BLaER1 treated with 17β-estradiol and CSF1 and Interleukin-3, amounts not matched to agents 10 nM and 100 nM (cell line): Measurements from ENCODE around the gene MAP4K4.

ENCODE experiments used
- H3K27ac ChIP-seq, 11 experiments: shearing (Covaris generic); formaldehyde crosslinking; 2 replicates each; pipeline ENCODE4 v1.8.1; 2022
- H3K27me3 ChIP-seq, 11 experiments: shearing (Covaris generic); formaldehyde crosslinking; 2 replicates each; pipeline ENCODE4 v1.8.1; 2022
- H3K36me3 ChIP-seq, 11 experiments: shearing (Covaris generic); formaldehyde crosslinking; 2 replicates each; pipeline ENCODE4 v1.8.1; 2022
- H3K4me1 ChIP-seq, 10 experiments: shearing (Covaris generic); formaldehyde crosslinking; 2 replicates each; pipeline ENCODE4 v1.8.1; 2022
- H3K4me2 ChIP-seq, 11 experiments: shearing (Covaris generic); formaldehyde crosslinking; 2 replicates each; pipeline ENCODE4 v1.8.1; 2022
- H3K4me3 ChIP-seq, 10 experiments: shearing (Covaris generic); formaldehyde crosslinking; 2 replicates each; pipeline ENCODE4 v1.8.1; 2022
- H3K9ac ChIP-seq, 11 experiments: shearing (Covaris generic); formaldehyde crosslinking; 2 replicates each; pipeline ENCODE4 v1.8.1; 2022
- H3K9me3 ChIP-seq, 11 experiments: shearing (Covaris generic); formaldehyde crosslinking; replicated peaks in 1 of 11; 2 replicates each; pipeline ENCODE4 v1.8.1; 2022
- H4K20me1 ChIP-seq, 11 experiments: shearing (Covaris generic); formaldehyde crosslinking; 2 replicates each; pipeline ENCODE4 v1.8.1; 2022
- Cebpa-rat ChIP-seq, 11 experiments: shearing (Covaris generic); IDR thresholded peaks; 2 replicates each; pipeline ENCODE4 v1.8.1; 2022

Gene MAP4K4

GRCh38 chr2:101893681-101894381 is 196.3 kb downstream of the MAP4K4 start:
- no peaks in the 10 kb centered on the region; a peak in 1 of 20 replicates for H3K4me1 ChIP-seq
- no peak overlapping the region for H3K4me3 ChIP-seq
- peaks cover 60 to 100% (median 90%) of the 10 kb centered on the region in 11 experiments for H3K36me3 ChIP-seq
- 0 out of 22 replicates have a peak, but pooled peaks cover 0 to 10% (median 0%) of the 10 kb centered on the region in 11 experiments for H4K20me1 ChIP-seq
- H3K4me2 ChIP-seq = no peak overlapping the region
- no peak overlapping the region for H3K9ac ChIP-seq
- TF ChIP-seq Cebpa-rat (IDR thresholded peaks at IDR 0.05) = no peak
- H3K27ac ChIP-seq = no peak overlapping the region
- H3K27me3 ChIP-seq = no peaks in the 10 kb centered on the region
- 0 out of 22 replicates have a peak, but pooled peaks cover 0 to 5% (median 0%) of the 10 kb centered on the region in 11 experiments for H3K9me3 ChIP-seq

GRCh38 chr2:101895039-101895438 is 197.5 kb downstream of the MAP4K4 start:
- Histone ChIP-seq H3K4me3 (no peak overlapping the region), H4K20me1 (0 out of 22 replicates have a peak, but pooled peaks cover 0 to 10% (median 0%) of the 10 kb centered on the region in 11 experiments), H3K27ac (no peak overlapping the region), H3K4me2 (no peak overlapping the region), H3K4me1 (no peaks in the 10 kb centered on the region; a peak in 1 of 20 replicates), H3K27me3 (no peaks in the 10 kb centered on the region), H3K36me3 (peaks cover 49 to 90% (median 78%) of the 10 kb centered on the region in 11 experiments), H3K9me3 (peaks cover 0 to 8% (median 2%) of the 10 kb centered on the region in 11 experiments; a peak in 11 of 22 replicates), H3K9ac (no peak overlapping the region)
- TF ChIP-seq Cebpa-rat (IDR thresholded peaks at IDR 0.05) = no peak

- H3K27ac ChIP-seq = no peak overlapping the region
- H3K27me3 ChIP-seq = no peaks in the 10 kb centered on the region
- H3K9ac ChIP-seq = no peak overlapping the region
- H3K4me2 ChIP-seq = no peak overlapping the region
- peaks cover 0 to 3% (median 0%) of the 10 kb centered on the region in 10 experiments; a peak in 1 of 20 replicates for H3K4me1 ChIP-seq
- H3K36me3 ChIP-seq = peaks cover 41 to 82% (median 70%) of the 10 kb centered on the region in 11 experiments
- TF ChIP-seq Cebpa-rat (IDR thresholded peaks at IDR 0.05) = no peak
- H3K4me3 ChIP-seq = no peak overlapping the region
- peaks cover 0 to 16% (median 8%) of the 10 kb centered on the region in 11 experiments; a peak in 14 of 22 replicates for H3K9me3 ChIP-seq
- H4K20me1 ChIP-seq = 0 out of 22 replicates have a peak, but pooled peaks cover 0 to 4% (median 0%) of the 10 kb centered on the region in 11 experiments
Measured at GRCh38 chr2:101895819-101896322, 198.4 kb downstream of the MAP4K4 start.

- no peak for TF ChIP-seq Cebpa-rat (IDR thresholded peaks at IDR 0.05)
- Histone ChIP-seq H3K9ac (no peak overlapping the region), H3K27me3 (no peaks in the 10 kb centered on the region), H4K20me1 (no peaks in the 10 kb centered on the region), H3K4me2 (no peak overlapping the region), H3K4me3 (no peak overlapping the region), H3K4me1 (peaks cover 0 to 3% (median 0%) of the 10 kb centered on the region in 10 experiments; a peak in 1 of 20 replicates), H3K9me3 (peaks cover 0 to 28% (median 14%) of the 10 kb centered on the region in 11 experiments; a peak in 16 of 22 replicates), H3K27ac (no peak overlapping the region), H3K36me3 (peaks cover 28 to 67% (median 56%) of the 10 kb centered on the region in 11 experiments)
Measured at GRCh38 chr2:101897301-101897700, 199.8 kb downstream of the MAP4K4 start.

GRCh38 chr2:101899265-101899664 is 201.8 kb downstream of the MAP4K4 start:
- H4K20me1 ChIP-seq = no peaks in the 10 kb centered on the region
- peaks cover 9 to 48% (median 37%) of the 10 kb centered on the region in 11 experiments; a peak in 21 of 22 replicates for H3K36me3 ChIP-seq
- 0 out of 20 replicates have a peak, but pooled peaks cover 0 to 3% (median 0%) of the 10 kb centered on the region in 10 experiments for H3K4me1 ChIP-seq
- no peak overlapping the region for H3K4me2 ChIP-seq
- H3K27me3 ChIP-seq = no peaks in the 10 kb centered on the region
- no peak overlapping the region for H3K9ac ChIP-seq
- no peak overlapping the region for H3K27ac ChIP-seq
- TF ChIP-seq Cebpa-rat (IDR thresholded peaks at IDR 0.05) = no peak
- H3K4me3 ChIP-seq = no peak overlapping the region
- peaks cover 6 to 30% (median 18%) of the 10 kb centered on the region in 11 experiments; a peak in 17 of 22 replicates for H3K9me3 ChIP-seq

- H3K36me3 ChIP-seq = peaks cover 3 to 42% (median 31%) of the 10 kb centered on the region in 11 experiments; a peak in 20 of 22 replicates
- H3K4me2 ChIP-seq = no peak overlapping the region
- H3K9ac ChIP-seq = no peak overlapping the region
- H4K20me1 ChIP-seq = no peaks in the 10 kb centered on the region
- no peak overlapping the region for H3K27ac ChIP-seq
- peaks cover 10 to 35% (median 20%) of the 10 kb centered on the region in 11 experiments for H3K9me3 ChIP-seq
- H3K27me3 ChIP-seq = no peaks in the 10 kb centered on the region
- no peak for TF ChIP-seq Cebpa-rat (IDR thresholded peaks at IDR 0.05)
- 0 out of 20 replicates have a peak, but pooled peaks cover 0 to 3% (median 0%) of the 10 kb centered on the region in 10 experiments for H3K4me1 ChIP-seq
- no peak overlapping the region for H3K4me3 ChIP-seq
Measured at GRCh38 chr2:101899871-101900270, 202.4 kb downstream of the MAP4K4 start.

GRCh38 chr2:101900375-101900774 is 202.9 kb downstream of the MAP4K4 start:
- H3K36me3 ChIP-seq = peaks cover 0 to 37% (median 26%) of the 10 kb centered on the region in 11 experiments; a peak in 16 of 22 replicates
- no peak overlapping the region for H3K9ac ChIP-seq
- no peak overlapping the region for H3K4me3 ChIP-seq
- H3K9me3 ChIP-seq = peaks cover 15 to 40% (median 26%) of the 10 kb centered on the region in 11 experiments
- no peak overlapping the region for H3K27ac ChIP-seq
- H3K4me2 ChIP-seq = no peak overlapping the region
- 0 out of 20 replicates have a peak, but pooled peaks cover 0 to 3% (median 0%) of the 10 kb centered on the region in 10 experiments for H3K4me1 ChIP-seq
- no peak for TF ChIP-seq Cebpa-rat (IDR thresholded peaks at IDR 0.05)
- H3K27me3 ChIP-seq = no peaks in the 10 kb centered on the region
- H4K20me1 ChIP-seq = no peaks in the 10 kb centered on the region

GRCh38 chr2:101901241-101901640 is 203.7 kb downstream of the MAP4K4 start:
- peaks cover 23 to 49% (median 34%) of the 10 kb centered on the region in 11 experiments for H3K9me3 ChIP-seq
- H3K4me3 ChIP-seq = no peak overlapping the region
- no peak for TF ChIP-seq Cebpa-rat (IDR thresholded peaks at IDR 0.05)
- H4K20me1 ChIP-seq = no peaks in the 10 kb centered on the region
- H3K36me3 ChIP-seq = peaks cover 0 to 28% (median 18%) of the 10 kb centered on the region in 11 experiments; a peak in 12 of 22 replicates
- H3K9ac ChIP-seq = no peak overlapping the region
- no peaks in the 10 kb centered on the region for H3K27me3 ChIP-seq
- 0 out of 20 replicates have a peak, but pooled peaks cover 0 to 3% (median 0%) of the 10 kb centered on the region in 10 experiments for H3K4me1 ChIP-seq
- H3K4me2 ChIP-seq = no peak overlapping the region
- H3K27ac ChIP-seq = no peak overlapping the region

GRCh38 chr2:101902169-101902568 is 204.7 kb downstream of the MAP4K4 start:
- no peak for TF ChIP-seq Cebpa-rat (IDR thresholded peaks at IDR 0.05)
- Histone ChIP-seq H3K9ac (no peak overlapping the region), H3K36me3 (peaks cover 0 to 19% (median 9%) of the 10 kb centered on the region in 11 experiments; a peak in 10 of 22 replicates), H3K4me3 (no peak overlapping the region), H3K4me1 (0 out of 20 replicates have a peak, but pooled peaks cover 0 to 3% (median 0%) of the 10 kb centered on the region in 10 experiments), H3K27me3 (no peaks in the 10 kb centered on the region), H3K4me2 (no peak overlapping the region), H4K20me1 (no peaks in the 10 kb centered on the region), H3K27ac (no peak overlapping the region), H3K9me3 (peaks cover 33 to 58% (median 43%) of the 10 kb centered on the region in 11 experiments)
